Measurements from ENCODE around the gene NOVA1. TPM values are rescaled to one million over a fixed set of nuclear protein-coding genes. Genes with fewer than 3 reads are reported as not detected.

Gene NOVA1
- total and polyA plus RNA-seq, 2 of the 13 experiments (the other 11 are each of a cell fraction or from before 2014, with no cell fraction given), result 0.13 TPM

- TF ChIP-seq ZNF770 (CRISPR knock-in tag; IDR thresholded peaks at IDR 0.05) (no peak), TGIF2 (CRISPR knock-in tag; IDR thresholded peaks at IDR 0.05) (no peak), FOXC1 (CRISPR knock-in tag; IDR thresholded peaks at IDR 0.05; ENCODE audit: borderline replicate concordance) (0 out of 2 replicates have a peak, but pooled peaks have one; percentile 9), ZNF883 (CRISPR knock-in tag; IDR thresholded peaks at IDR 0.05; ENCODE audit: not compliant biosample characterization) (no peak), TAF15 (IDR thresholded peaks at IDR 0.05; ENCODE audit: low read depth, low read length, poor library complexity, severe bottlenecking) (no peak), CREB3 (CRISPR knock-in tag; IDR thresholded peaks at IDR 0.05) (no peak), ZNF543 (CRISPR knock-in tag; IDR thresholded peaks at IDR 0.05) (0 out of 2 replicates have a peak, but pooled peaks have one; percentile 34), SRF (IDR thresholded peaks at IDR 0.05; ENCODE audit: low read depth, low read length) (no peak), CBX1 (IDR thresholded peaks at IDR 0.05; ENCODE audit: low read depth) (no peak), RXRA (CRISPR knock-in tag; IDR thresholded peaks at IDR 0.05) (no peak), MXI1 (IDR thresholded peaks at IDR 0.05; ENCODE audit: borderline replicate concordance, low read depth, low read length) (no peak), LRRFIP1 (CRISPR knock-in tag; conservative IDR thresholded peaks at IDR 0.05) (no peak), ZNF792 (CRISPR knock-in tag; IDR thresholded peaks at IDR 0.05) (no peak), HNRNPL (IDR thresholded peaks at IDR 0.05; ENCODE audit: low read depth, low read length) (no peak), ZNF34 (CRISPR knock-in tag; IDR thresholded peaks at IDR 0.05; ENCODE audit: borderline replicate concordance) (no peak), ZFP36 (IDR thresholded peaks at IDR 0.05; ENCODE audit: borderline replicate concordance, low read depth, low read length, partially characterized antibody) (no peak), ARID5B (CRISPR knock-in tag; IDR thresholded peaks at IDR 0.05) (no peak), SETDB1 (CRISPR knock-in tag; IDR thresholded peaks at IDR 0.05; ENCODE audit: borderline replicate concordance) (no peak), ZNF597 (CRISPR knock-in tag; IDR thresholded peaks at IDR 0.05) (no peak)
Observed at GRCh38 chr14:26597589-26598080, at the start of gene NOVA1 (continued).
